T-cell (primary cell): Measurements from ENCODE around the gene SMIM36. TPM values are rescaled to one million over a fixed set of nuclear protein-coding genes. Genes with fewer than 3 reads are reported as not detected.
"Not testable (repeated sequence)": the region's sequence is repeated elsewhere in the genome, so short reads cannot be mapped to it uniquely, and the experiment has no call there.

ENCODE experiments used
- ATAC-seq, 4 experiments: fragments of 200-7000 bp in 3 of 4; fragments of 150-1000 bp in 1 of 4; cut with Tn5 transposase; replicated peaks in 1 of 4; 1 replicate in 3 of 4; 2 replicates in 1 of 4; pipeline ENCODE4 v1.10.0; 2021; ENCODE audit warnings: moderate library complexity in 3 of 4, mild to moderate bottlenecking in 2 of 4, moderate number of reproducible peaks in 1 of 4
- CTCF ChIA-PET, 2 donors: fragments of 300-600 bp; sonication (Branson Sonifier 250); formaldehyde crosslinking; loops; one replicate each; lab custom pipeline; 2022; ENCODE audit warnings: antibody characterized with exemption in 2 of 2; lab: Charles Lee
- POLR2A ChIA-PET, 2 donors: fragments of 300-600 bp; sonication (Branson Sonifier 250); formaldehyde crosslinking; loops; one replicate each; lab custom pipeline; 2022; ENCODE audit warnings: antibody characterized with exemption in 2 of 2; lab: Charles Lee
- DNase-seq, 35 experiments: peaks; one replicate each; pipeline versions ENCODE4 v3.0.0 to v3.0.0-alpha.2; 2013 to 2023
- H3K27ac ChIP-seq: one replicate; pipeline ENCODE4 v1.5.1; 2013; ENCODE audit warnings: low read length
- H3K27me3 ChIP-seq, 2 experiments: replicated peaks in 1 of 2; 1 replicate in 1 of 2; 2 replicates in 1 of 2; pipeline versions ENCODE4 v1.6.1 to v1.7.0; 2013; ENCODE audit warnings: low read length in 1 of 2, mixed read lengths in 1 of 2; ENCODE audit not compliant: control insufficient read depth in 2 of 2, insufficient read depth in 2 of 2; ENCODE audit errors: extremely low read depth in 1 of 2
- H3K36me3 ChIP-seq, 2 donors: 1 replicate in 1 of 2; 2 replicates in 1 of 2; pipeline versions ENCODE4 v1.6.1 to v1.7.0; 2013; ENCODE audit warnings: low read length in 1 of 2; ENCODE audit not compliant: control insufficient read depth in 2 of 2, insufficient read depth in 1 of 2; ENCODE audit errors: extremely low read depth in 1 of 2
- H3K4me1 ChIP-seq, 2 experiments: 1 replicate in 1 of 2; 2 replicates in 1 of 2; pipeline versions ENCODE4 v1.6.1 to v1.7.0; 2013; ENCODE audit warnings: low read length in 2 of 2, mixed read lengths in 1 of 2; ENCODE audit not compliant: insufficient read depth in 2 of 2, control insufficient read depth in 1 of 2; ENCODE audit errors: extremely low read depth in 1 of 2
- H3K4me3 ChIP-seq, 2 donors: 1 replicate in 1 of 2; 2 replicates in 1 of 2; pipeline versions ENCODE4 v1.5.1 to v1.7.0; 2013; ENCODE audit warnings: mild to moderate bottlenecking in 2 of 2, low read length in 1 of 2, moderate library complexity in 1 of 2; ENCODE audit not compliant: control insufficient read depth in 1 of 2; ENCODE audit errors: extremely low read depth in 1 of 2
- H3K9me3 ChIP-seq: 2 replicates; pipeline ENCODE4 v1.7.0; 2013
- H3K27ac Mint-ChIP-seq, 2 donors: one replicate each; pipeline ENCODE4 v1.8.0; 2020 to 2021; ENCODE audit warnings: mild to moderate bottlenecking in 2 of 2, mixed read lengths in 2 of 2
- H3K27me3 Mint-ChIP-seq, 2 donors: one replicate each; pipeline ENCODE4 v1.8.0; 2021 to 2022; ENCODE audit warnings: mixed read lengths in 2 of 2
- H3K36me3 Mint-ChIP-seq: one replicate; pipeline ENCODE4 v1.8.0; 2021; ENCODE audit warnings: mixed read lengths
- H3K4me1 Mint-ChIP-seq, 3 donors: one replicate each; pipeline ENCODE4 v1.8.0; 2020 to 2022; ENCODE audit warnings: mixed read lengths in 3 of 3, mild to moderate bottlenecking in 1 of 3
- H3K4me3 Mint-ChIP-seq, 3 donors: one replicate each; pipeline ENCODE4 v1.8.0; 2020 to 2022; ENCODE audit warnings: mild to moderate bottlenecking in 3 of 3, mixed read lengths in 3 of 3, moderate library complexity in 3 of 3
- H3K9me3 Mint-ChIP-seq, 3 donors: one replicate each; pipeline ENCODE4 v1.8.0; 2020 to 2022; ENCODE audit warnings: mixed read lengths in 3 of 3
- WGBS: methylation state at CpG from one replicate; pipeline ENCODE4 v1.1.5; 2013; ENCODE audit warnings: missing lambda C conversion rate; ENCODE audit not compliant: insufficient coverage; 5-methylcytosine and 5-hydroxymethylcytosine counted together
- total RNA-seq, 35 experiments: library from RNA in 6 of 35; stranded (reverse) in 6 of 35; fragments of 120-200 nt in 1 of 35; gene quantifications; one replicate each; pipeline versions ENCODE4 v1.2.1 to v1.2.4 and lab custom pipeline; 2013 to 2026

SMIM36 gene
- total RNA-seq, 5 donors from 2014 or later (not counting 1 experiment from before 2014, with no cell fraction given) = not detected

- DNase-seq (no peak), ATAC-seq (no peak)
- ChIA-PET POLR2A (no interaction called here), CTCF (no interaction called here)
- Mint-ChIP-seq H3K27ac (no peak overlapping the region), H3K36me3 (peaks cover 67% of the 10 kb centered on the region), H3K4me1 (no peaks in the 10 kb centered on the region), H3K27me3 (no peaks in the 10 kb centered on the region), H3K4me3 (no peak overlapping the region), H3K9me3 (no peaks in the 10 kb centered on the region)
- no peak overlapping the region for H3K27ac ChIP-seq
- H3K9me3 ChIP-seq = no peaks in the 10 kb centered on the region
- H3K4me3 ChIP-seq = no peak overlapping the region
- H3K4me1 ChIP-seq = no peaks in the 10 kb centered on the region
- no CpG with 5 or more reads among the region's 5 CpGs for WGBS
- H3K27me3 ChIP-seq = no peaks in the 10 kb centered on the region
- peaks cover 0 to 51% of the 10 kb centered on the region in 2 donors for H3K36me3 ChIP-seq
Observed at GRCh38 chr17:55407641-55408566, 103.3 kb downstream of the SMIM36 start.

- H3K4me1 ChIP-seq = no peaks in the 10 kb centered on the region
- no peak for ATAC-seq
- no CpG with 5 or more reads among the region's 1 CpG for WGBS
- no peaks in the 10 kb centered on the region for H3K4me1 Mint-ChIP-seq
- no peaks in the 10 kb centered on the region for H3K27me3 ChIP-seq
- peaks cover 62% of the 10 kb centered on the region for H3K36me3 Mint-ChIP-seq
- ChIA-PET CTCF (no interaction called here), POLR2A (no interaction called here)
- H3K4me3 ChIP-seq = no peak overlapping the region
- H3K4me3 Mint-ChIP-seq = no peak overlapping the region
- H3K9me3 Mint-ChIP-seq = no peaks in the 10 kb centered on the region
- DNase-seq = no peak
- H3K27ac ChIP-seq = no peak overlapping the region
- H3K9me3 ChIP-seq = no peaks in the 10 kb centered on the region
- H3K27me3 Mint-ChIP-seq = no peaks in the 10 kb centered on the region
- H3K27ac Mint-ChIP-seq = no peak overlapping the region
- H3K36me3 ChIP-seq = peaks cover 0 to 51% of the 10 kb centered on the region in 2 donors
Observed at GRCh38 chr17:55405600-55405999, 105.7 kb downstream of the SMIM36 start.

GRCh38 chr17:55404197-55404596, 107.1 kb downstream of the SMIM36 start:
- H3K27ac Mint-ChIP-seq, H3K27ac ChIP-seq, H3K4me3 Mint-ChIP-seq, POLR2A ChIA-PET, H3K27me3 Mint-ChIP-seq, ATAC-seq, H3K27me3 ChIP-seq, H3K4me1 ChIP-seq, H3K9me3 Mint-ChIP-seq, DNase-seq, H3K4me1 Mint-ChIP-seq, H3K4me3 ChIP-seq, CTCF ChIA-PET, H3K9me3 ChIP-seq: not testable (repeated sequence)
- H3K36me3 ChIP-seq = peaks cover 0 to 49% of the 10 kb centered on the region in 2 donors
- H3K36me3 Mint-ChIP-seq = peaks cover 61% of the 10 kb centered on the region
- WGBS = no CpG with 5 or more reads among the region's 5 CpGs

GRCh38 chr17:55402374-55402773, 108.9 kb downstream of the SMIM36 start:
- DNase-seq (no peak), ATAC-seq (no peak)
- WGBS = no CpG with 5 or more reads among the region's 4 CpGs
- Mint-ChIP-seq H3K9me3 (no peaks in the 10 kb centered on the region), H3K27ac (no peak overlapping the region), H3K36me3 (peaks cover 61% of the 10 kb centered on the region), H3K27me3 (no peaks in the 10 kb centered on the region), H3K4me3 (no peak overlapping the region), H3K4me1 (no peaks in the 10 kb centered on the region)
- POLR2A ChIA-PET = no interaction called here
- peaks cover 0 to 38% of the 10 kb centered on the region in 2 donors for H3K36me3 ChIP-seq
- no peaks in the 10 kb centered on the region for H3K4me1 ChIP-seq
- CTCF ChIA-PET = no interaction called here
- no peak overlapping the region for H3K27ac ChIP-seq
- H3K9me3 ChIP-seq = no peaks in the 10 kb centered on the region
- H3K27me3 ChIP-seq = no peaks in the 10 kb centered on the region
- H3K4me3 ChIP-seq = no peak overlapping the region

Other genes with a start within 250 kb of the SMIM36 start
- gene HLF, start 246.5 kb downstream of the SMIM36 start, total RNA-seq = 1 to 10 TPM in 3 of 5 donors, under 1 TPM in 2; 0.55 to 5.2 (median 2.5) TPM
- 10 to 100 TPM; 12.8 to 26.3 (median 17.5) TPM for gene MMD, start 89.6 kb downstream of the SMIM36 start, total RNA-seq
- gene TMEM100, start 211.4 kb upstream of the SMIM36 start, total RNA-seq = under 1 TPM in 1 of 5 donors, not detected in 4; 0.35 TPM
- gene PCTP, start 239.6 kb upstream of the SMIM36 start, total RNA-seq = 1 to 10 TPM; 2.8 to 3.6 (median 3.3) TPM